GM19328 (cell line): Measurements from ENCODE around the gene CSRP1.
A peak's percentile ranks its signal among the peaks of the same experiment; 100 is the strongest.
"Not testable (repeated sequence)": the region's sequence is repeated elsewhere in the genome, so short reads cannot be mapped to it uniquely, and the experiment has no call there.

Experiments used
- ATAC-seq: cut with Tn5 transposase; IDR thresholded peaks from one replicate; pipeline ENCODE4 v1.9.1; 2021; ENCODE audit warnings: mild to moderate bottlenecking, moderate library complexity; ENCODE audit not compliant: unreplicated experiment

CSRP1 gene

GRCh38 chr1:201498621-201499020 lies 8.3 kb downstream of the CSRP1 start:
- no peak for ATAC-seq

GRCh38 chr1:201497935-201498509 lies 8.9 kb downstream of the CSRP1 start:
- no peak for ATAC-seq

GRCh38 chr1:201496296-201496690 lies 10.6 kb downstream of the CSRP1 start:
- no peak for ATAC-seq

DNA sequence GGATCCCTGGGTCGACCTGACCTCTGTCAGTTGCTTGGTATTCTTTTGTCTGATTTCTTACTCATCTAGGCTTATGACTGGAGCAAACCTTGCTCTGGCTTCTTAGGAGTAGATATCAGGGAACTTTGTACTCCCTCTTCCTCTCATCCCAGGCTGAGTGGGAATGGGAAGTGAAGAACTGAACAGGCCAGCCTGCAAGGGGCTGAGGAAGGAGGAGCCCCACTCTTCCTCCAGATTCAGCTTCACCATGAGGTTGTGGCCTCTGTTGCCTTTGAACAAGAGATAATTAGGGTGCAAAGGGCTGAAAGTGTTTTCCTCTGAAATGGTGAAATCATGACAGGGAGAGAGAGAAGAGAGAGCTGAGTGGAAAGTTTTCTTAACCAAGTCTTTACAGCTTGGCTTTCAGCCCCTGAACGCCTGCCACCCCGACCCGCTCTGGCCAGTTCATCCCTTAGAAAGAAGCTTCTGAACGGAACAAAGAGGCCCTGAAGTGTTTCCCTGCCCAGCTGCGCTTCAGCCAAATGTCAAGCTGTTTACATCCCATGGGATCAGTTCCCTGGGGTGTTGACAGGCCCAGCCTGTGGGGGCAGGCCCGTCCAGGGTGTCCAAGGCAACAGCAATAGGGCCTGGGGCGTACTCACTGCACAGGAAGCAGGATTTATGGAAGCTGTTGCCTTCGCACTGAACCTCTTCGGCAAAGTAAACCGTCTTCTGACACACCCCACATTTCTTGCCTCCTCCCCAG lies 11.2 kb downstream of the CSRP1 start:
- no peak for ATAC-seq

DNA sequence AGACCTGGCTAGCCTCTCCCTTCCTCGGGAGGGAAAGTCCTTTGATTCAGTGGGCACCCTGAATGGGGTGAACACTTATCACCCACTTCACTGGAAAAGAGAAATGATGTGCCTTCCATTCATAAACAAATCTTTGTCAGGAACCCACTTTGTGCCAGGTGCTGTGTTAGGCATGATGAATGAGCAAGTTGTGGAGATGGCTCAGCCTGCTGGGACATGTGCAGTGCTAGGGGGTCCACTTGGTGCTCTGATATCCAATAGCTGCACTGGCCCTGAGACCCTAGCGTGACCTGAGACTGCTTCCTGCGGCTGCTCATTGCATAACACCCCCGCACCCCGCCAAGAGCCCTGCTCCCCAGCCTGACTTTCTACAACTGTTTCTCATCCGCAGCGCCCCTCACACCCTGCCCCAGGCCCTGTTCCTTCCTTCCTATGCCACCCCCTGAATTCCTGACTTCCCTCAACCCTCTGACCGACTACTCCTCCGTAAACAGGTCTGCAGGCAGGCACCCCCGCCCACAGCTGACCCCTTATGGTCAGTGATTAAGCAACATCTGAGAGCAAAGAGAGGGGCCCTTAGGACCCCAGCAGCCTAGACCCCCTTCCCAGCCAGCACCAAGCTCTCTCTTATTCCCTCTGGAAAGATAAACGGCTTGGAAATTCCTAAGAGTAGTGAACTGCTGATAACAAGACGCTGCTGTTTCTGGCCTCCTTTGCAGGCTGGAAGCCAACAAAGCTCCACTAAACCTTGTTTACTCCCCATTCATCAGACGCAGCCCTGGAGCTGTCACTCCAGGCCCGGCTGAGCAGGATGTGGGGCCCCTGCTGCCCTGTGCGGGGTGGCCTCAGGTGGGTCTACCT lies 12.9 kb downstream of the CSRP1 start:
- ATAC-seq: no peak

- ATAC-seq: not testable (repeated sequence)
Measured at GRCh38 chr1:201493026-201493656, 13.8 kb downstream of the CSRP1 start.

DNA sequence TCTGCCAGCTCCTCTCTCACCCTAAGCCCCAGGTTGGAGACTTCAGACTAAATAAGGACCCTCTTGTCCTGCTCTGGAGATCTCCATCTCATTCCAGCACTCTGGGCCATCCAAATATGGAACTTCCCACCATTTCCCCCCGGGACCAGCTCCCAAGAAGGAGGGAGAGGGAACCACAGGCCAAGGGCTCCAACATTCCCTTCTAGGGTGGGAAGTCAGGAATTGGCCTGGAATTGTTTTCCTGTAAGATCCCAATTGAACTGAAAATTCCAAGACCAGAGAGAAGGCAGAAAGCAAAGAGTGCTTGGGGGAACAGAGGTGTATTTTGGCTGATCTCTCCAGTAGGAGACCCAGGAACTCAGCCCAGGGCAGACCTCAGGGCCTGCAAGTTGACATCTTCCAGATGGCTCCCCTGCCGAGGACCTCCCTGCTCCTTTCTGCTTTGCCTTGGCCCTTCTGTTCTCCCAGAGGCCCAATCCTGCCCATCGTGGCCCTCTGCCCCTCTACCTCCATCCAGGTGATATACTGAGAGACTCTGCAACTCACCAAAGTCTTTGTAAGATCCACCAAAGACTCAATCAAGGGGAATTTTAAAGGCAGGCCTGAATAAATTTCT lies 14.9 kb downstream of the CSRP1 start:
- ATAC-seq: no peak

GRCh38 chr1:201490708-201491131 lies 16.2 kb downstream of the CSRP1 start:
- no peak for ATAC-seq

DNA sequence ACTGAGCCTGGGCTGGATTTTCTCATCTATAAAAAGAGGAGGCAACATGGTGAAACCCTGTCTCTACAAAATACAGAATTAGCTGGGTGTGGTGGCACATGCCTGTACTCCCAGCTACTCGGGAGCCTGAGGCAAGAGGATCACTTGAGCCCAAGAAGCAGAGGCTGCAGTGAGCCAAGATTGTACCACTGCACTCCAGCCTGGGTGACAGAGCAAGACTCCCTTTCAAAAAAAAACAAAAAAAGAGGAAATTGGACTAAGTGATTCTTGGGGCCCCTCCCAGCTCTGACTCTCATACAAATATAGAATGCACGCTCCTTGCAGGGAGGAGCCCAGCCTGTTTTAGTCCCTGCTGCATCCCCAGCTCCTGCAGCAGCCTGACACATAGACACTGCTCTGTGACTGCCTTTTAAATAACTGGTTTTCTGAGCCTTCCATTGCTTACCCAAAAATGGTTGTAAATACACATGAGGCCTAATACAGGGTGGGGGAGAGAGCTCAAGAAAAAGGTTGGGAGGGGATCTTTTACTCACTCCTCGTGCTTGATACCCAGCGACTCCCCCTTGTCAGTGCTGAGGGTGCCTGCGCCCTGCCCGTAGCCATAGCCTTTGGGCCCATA lies 17.2 kb downstream of the CSRP1 start:
- no peak for ATAC-seq

DNA sequence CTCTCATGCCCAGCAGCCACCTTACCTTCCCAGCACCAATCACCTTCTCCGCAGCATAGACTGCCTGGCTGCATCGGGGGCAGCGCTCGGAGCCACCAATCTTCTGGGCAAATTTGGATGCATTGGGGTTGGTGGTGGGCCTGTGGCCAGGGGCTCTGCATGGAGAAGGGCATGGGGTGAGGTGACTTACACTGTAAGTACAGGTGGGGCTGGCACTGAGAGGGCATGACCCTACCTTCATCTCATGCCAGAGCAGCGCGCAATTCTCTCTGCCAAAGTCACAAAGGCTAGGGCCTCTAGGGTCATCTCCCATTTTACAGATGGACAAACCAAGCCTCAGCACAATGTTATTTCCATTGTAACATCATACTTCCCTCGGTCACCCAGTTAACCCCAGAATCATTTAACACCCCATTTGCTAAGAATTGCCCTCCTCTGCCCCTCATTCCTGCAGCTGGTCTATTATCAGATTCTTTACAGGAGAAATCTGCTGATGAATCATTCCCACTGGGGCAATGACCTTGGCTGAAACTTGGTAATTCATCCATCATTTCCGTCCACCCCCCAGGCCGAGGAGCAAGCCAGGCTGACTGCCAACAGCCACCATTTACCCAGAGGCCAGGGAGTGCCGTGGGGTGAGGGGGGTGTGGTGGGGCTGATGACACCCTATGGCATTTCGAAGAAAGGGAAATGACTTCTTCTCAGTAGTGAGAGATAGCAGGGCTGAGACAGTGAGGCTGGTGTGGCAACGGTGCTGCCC lies 17.9 kb downstream of the CSRP1 start:
- no peak for ATAC-seq

GRCh38 chr1:201487742-201488141 lies 19.2 kb downstream of the CSRP1 start:
- no peak for ATAC-seq

- ATAC-seq: no peak
Measured at GRCh38 chr1:201486187-201486586, 20.7 kb downstream of the CSRP1 start.

- no peak for ATAC-seq
Measured at GRCh38 chr1:201485184-201485774, 21.6 kb downstream of the CSRP1 start.

DNA sequence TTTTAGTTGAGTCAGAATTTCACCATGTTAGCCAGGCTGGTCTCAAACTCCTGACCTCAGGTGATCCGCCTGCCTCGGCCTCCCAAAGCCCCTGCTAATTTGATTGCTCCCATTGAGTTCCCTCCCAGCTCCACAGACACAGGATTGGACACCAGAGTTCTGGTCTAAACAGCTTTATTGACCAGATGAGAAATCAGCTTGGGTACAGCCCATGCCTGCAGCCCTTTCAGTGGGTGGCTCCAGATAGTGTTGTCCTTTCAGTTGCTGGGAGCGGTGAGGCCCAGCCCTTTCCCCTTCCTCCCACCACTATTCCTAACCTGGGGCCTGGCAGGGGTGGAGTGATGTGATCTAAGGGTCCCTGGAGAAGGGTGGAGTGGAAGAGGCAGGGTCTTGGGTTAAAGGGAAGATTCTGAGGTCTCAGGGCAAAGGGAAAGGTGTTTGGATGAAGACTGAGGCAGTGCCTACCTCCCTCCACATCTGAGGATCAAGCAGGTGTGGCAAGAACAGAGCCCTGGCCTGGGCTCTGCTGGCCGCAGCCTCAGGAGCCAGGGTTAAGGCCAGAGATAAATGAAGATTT lies 23.5 kb downstream of the CSRP1 start:
- no peak for ATAC-seq

GRCh38 chr1:201482755-201483154 lies 24.2 kb downstream of the CSRP1 start:
- ATAC-seq: no peak

DNA sequence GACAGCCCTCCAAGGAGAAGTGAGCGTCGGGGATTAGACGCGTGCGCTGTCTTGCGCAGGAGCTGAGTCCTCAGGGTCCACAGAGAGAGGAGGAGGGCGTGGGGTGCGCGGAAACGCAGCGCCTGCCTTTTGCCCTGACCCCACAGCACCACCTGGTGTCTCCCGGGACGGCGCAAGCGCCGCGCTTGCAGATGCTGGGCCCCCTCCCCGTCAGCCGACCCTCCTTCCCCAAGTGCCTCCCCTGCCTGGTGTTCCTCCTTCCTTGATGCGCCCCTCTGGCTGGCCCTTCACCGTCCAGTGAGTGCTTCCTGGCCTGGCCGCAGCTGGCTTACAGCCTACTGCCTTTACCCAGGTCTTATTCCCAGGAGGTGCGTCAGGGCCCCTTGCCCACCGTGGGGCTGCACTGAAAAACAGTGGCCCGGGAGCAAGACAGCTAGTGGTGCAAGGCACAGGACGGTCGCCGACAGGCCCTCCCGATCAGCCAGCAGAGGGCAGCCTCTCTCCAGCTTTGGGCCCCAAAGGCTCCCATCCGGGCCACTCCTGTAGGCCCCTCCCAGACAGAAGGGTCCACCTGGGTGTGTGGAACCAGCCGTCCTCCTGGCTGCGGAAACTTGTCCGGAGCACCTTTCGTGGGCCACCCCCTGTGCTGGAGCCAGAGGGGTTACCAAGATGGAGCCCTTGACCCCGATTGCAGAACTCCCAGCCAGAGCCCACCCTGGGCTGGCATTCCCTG lies 25.0 kb downstream of the CSRP1 start:
- peak; percentile 61 for ATAC-seq

DNA sequence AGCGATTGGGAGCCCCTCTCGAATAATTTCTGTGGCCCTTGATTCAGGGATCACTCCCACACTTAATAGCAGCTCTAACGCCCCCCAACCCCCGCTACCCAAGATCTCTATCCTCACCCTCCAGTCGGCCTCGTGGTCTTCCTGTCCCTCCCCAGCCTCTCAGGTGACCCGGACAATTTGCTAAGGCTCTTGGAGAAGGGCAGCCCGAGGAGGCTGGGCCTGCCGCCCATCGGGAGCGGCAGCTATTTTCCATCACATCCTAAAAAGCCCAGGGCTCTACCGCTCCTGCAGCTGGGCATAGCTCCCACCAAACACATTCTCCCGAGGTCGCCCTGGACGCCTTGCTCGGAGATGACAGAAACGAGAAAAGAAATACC lies 25.9 kb downstream of the CSRP1 start:
- ATAC-seq: no peak

DNA sequence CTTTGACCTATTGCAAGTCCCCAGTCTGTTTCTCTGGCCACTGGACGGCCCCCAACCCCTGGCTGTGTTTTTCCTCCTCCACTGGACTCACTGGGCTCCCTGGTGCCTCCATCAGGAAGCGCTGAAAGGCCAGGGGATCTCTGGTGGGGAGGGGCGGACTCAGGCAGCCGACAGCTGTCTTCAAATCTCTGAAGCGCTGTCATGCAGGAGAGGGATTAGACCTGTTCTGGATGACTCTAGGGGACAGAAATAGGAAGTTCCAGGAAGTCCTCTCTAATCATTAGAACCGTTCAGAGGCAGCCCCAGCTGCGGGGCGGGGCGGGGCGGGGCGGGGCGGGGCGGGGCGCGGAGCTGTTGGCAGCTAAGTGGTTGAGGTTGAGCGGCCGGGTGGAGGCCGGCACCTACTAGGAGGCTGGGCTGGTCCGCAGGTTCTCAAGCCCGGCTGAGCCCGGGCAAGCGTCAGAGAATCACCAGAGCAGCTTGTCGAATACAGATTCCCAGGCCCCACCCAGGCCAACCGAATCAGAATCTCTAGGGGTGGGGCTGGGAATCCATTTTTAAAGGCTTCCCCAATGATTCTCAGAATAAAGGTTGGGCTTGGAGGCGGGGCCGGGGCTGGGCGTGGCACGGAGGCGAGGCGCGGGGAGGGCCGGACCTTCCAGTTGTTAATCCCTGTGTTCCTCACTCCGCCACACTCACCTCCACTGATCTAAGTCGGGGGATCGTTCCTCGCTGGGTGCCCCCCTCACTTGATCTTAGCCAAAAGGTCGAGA lies 26.5 kb downstream of the CSRP1 start:
- peak; percentile 68 for ATAC-seq
